ENCODE measurements around the gene TNFSF4. TPM values are rescaled to one million over a fixed set of nuclear protein-coding genes. Genes with fewer than 3 reads are reported as not detected.

Gene TNFSF4
- total and polyA plus RNA-seq, 2 of the 13 experiments (the other 11 are each of a cell fraction or from before 2014, with no cell fraction given), result 2.4 to 7.9 TPM

- Histone ChIP-seq H3K79me2 (ENCODE audit: insufficient read depth, low read length) (no peaks in the 10 kb centered on the region), H3K27me3 (ENCODE audit: control insufficient read depth in 1 of 2, insufficient read depth in 2 of 2, low read length in 2 of 2) (no peaks in the 10 kb centered on the region), H3K9me3 (ENCODE audit: low read length) (no peaks in the 10 kb centered on the region), H3K9ac (ENCODE audit: insufficient read depth, low read depth, low read length) (no peak overlapping the region), H4K20me1 (ENCODE audit: insufficient read depth, low read length) (no peaks in the 10 kb centered on the region), H3K27ac (ENCODE audit: extremely low read length, insufficient read depth, low read length) (no peak overlapping the region), H3K4me3 (replicated peaks in 1 of 3; ENCODE audit: insufficient read depth in 1 of 3, low read depth in 2 of 3, low read length in 3 of 3) (no peak overlapping the region), H2AFZ (ENCODE audit: low read length) (no peak overlapping the region), H3K36me3 (replicated peaks in 1 of 2; ENCODE audit: control insufficient read depth in 1 of 2, insufficient read depth in 2 of 2, low read length in 2 of 2) (no peaks in the 10 kb centered on the region), H3K4me1 (ENCODE audit: insufficient read depth, low read length) (peaks cover 26% of the 10 kb centered on the region), H3K4me2 (ENCODE audit: low read depth, low read length) (no peak overlapping the region)
- DNase-seq (ENCODE audit: low spot score) (no peak), FAIRE-seq (no peak), ATAC-seq (no peak)
- intact Hi-C loops (cut with micrococcal nuclease; ENCODE audit: unreplicated experiment) (no loop called here), in situ Hi-C loops (cut with HindIII; ENCODE audit: extremely low pct_ligation_motif_present, low pct_unique_long_range_greater_than_20kb) (no loop called here)
- no TSS peak for BruUV-seq (replicated peaks)
- WGBS (ENCODE audit: low lambda C conversion rate), result 68% methylated on average over 4 of the region's 4 CpGs
- CTCF ChIA-PET (ENCODE audit: low intra/inter-chr PET ratio, low total read pairs), result no interaction called here
- TF ChIP-seq RFXAP (CRISPR knock-in tag; IDR thresholded peaks at IDR 0.05; ENCODE audit: borderline replicate concordance) (no peak), TEAD2 (CRISPR knock-in tag; IDR thresholded peaks at IDR 0.05) (no peak), ZNF616 (CRISPR knock-in tag; IDR thresholded peaks at IDR 0.05; ENCODE audit: low read depth) (no peak), CHCHD3 (CRISPR knock-in tag; IDR thresholded peaks at IDR 0.05) (no peak), ATF6 (CRISPR knock-in tag; conservative IDR thresholded peaks at IDR 0.05) (no peak), ZNF883 (CRISPR knock-in tag; IDR thresholded peaks at IDR 0.05; ENCODE audit: not compliant biosample characterization) (no peak), BORCS8-MEF2B (CRISPR knock-in tag; IDR thresholded peaks at IDR 0.05) (no peak), NCOA5 (CRISPR knock-in tag; IDR thresholded peaks at IDR 0.05) (no peak), MYC (CRISPR knock-in tag; IDR thresholded peaks at IDR 0.05; ENCODE audit: borderline replicate concordance) (no peak), YEATS4 (CRISPR knock-in tag; IDR thresholded peaks at IDR 0.05; ENCODE audit: borderline replicate concordance) (no peak), ZNF441 (CRISPR knock-in tag; IDR thresholded peaks at IDR 0.05; ENCODE audit: borderline replicate concordance) (no peak)
- POLR2A ChIA-PET, result interaction anchor here (0.9 kb wide), 1 partner anchor 11 kb away, joined by 3 read pairs; no protein-coding TSS in a partner anchor
Measured at GRCh38 chr1:173134029-173134428, 73.1 kb downstream of the TNFSF4 start.

Other genes with a start within 250 kb of the TNFSF4 start
- not detected in 2 replicates for gene TNFSF18, start 156.4 kb downstream of the TNFSF4 start, total RNA-seq (2016; rRNA removed; fragmentation: Illumina TruSeq; extraction: Trizol)
- gene TNFSF18, start 156.4 kb downstream of the TNFSF4 start, polyA plus RNA-seq (2011; rRNA removed), result not detected in 2 replicates

Data from HepG2 (cell line).